HuH-7.5 (cell line): ENCODE data around the gene RTN4RL2.
A peak's percentile ranks its signal among the peaks of the same experiment; 100 is the strongest.

Source experiments
- DNase-seq: peaks from one replicate; pipeline ENCODE4 v3.0.0; 2011; ENCODE audit warnings: low spot score

RTN4RL2 gene

DNA sequence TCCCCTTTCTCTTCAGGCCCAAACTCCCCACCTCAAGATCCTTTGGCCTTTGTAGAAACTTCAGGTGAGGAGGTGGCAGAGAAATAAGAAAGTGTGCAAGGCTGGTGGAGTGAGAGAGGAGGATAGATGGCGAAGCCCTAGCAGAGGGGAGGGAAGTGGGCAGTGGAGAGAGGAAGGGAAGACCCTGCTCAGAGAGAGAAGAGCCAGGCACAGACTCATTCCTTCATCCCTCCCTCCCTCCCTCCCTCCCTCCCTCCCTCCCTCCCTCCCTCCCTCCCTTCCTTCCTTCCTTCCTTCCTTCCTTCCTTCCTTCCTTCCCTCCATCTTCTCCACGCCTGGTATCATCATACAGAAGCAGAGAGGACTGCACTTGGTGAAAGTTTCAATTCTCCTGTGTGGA lies 21.0 kb downstream of the RTN4RL2 start:
- DNase-seq, result no peak

DNA sequence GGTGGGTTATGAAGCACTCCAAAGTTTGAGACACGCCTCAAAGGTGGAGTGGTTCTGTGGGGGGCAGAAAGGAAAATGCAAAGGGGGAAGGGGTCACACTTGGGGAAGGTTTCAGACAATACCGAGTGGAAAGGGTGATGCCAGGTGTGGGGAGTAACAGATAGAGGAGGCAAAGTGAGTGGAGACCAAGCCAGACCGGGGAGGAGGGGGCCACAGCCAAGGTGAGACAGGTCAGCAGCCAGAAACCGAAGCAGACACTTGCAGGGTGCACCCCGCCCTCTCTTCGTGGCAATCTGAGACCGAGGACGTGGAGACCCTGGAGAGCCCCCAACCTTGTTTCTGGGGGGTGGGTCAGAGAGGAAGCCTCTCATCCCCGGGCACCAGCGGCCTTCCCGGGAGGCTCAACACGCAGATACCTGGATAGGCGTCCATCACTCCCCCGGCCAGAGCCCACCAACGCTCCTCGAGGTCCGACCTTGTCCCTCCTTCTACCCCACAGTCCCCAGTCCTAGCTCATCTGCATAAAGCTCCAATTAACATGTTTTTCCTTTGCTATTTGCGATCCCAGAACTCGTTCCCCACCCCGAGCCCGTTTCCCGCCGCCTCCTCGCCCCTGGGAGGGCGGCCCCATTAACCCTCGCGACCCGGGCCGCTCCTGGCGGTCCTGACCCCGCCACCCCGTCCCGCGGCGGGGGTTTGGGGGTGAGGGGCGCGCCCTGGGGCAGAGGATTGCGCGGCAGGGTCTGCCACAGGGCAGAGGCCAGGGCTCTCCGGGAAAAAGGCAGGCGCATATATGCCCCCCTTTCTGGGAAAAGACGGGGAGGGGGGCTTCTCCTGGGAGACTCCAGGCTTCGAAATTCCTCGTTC lies 21.8 kb downstream of the RTN4RL2 start:
- DNase-seq, result peak; percentile 64

DNA sequence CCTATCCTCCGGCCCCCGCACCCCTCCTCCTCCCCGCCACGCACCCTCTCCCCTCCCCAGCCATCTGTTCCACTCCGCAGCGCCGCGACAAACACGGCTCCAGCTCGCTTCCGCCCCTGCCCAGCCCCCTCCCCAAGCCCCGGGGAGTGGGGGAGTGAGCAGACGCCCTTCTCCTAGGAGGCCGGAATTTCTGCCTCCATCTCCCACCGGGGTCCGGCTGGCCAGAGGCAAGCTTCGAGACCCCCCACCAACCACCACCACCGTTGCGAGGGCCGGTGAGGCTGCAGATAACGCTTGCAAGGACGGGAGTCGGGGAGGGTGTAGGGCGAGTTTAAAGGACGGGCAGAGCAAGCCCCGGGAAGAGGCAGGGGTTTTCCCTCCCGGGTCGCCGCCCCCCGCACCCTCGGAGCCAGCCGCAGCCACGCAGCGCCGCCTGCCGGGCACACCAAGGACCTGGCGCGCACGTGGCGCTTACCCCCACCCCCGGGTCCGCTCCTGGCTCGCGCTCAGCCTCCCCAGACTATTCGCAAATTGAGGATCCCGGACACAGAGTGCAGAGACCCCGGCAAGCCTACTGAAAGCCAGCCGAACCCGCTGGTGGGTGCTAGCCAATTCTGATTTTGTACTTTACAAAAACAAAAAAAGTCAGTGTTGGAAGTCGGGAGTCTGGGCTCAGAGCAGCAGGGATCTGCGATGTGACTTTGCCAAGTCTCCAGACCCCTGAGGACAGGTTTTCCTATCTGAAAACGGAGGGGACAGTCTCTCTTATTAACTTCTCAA lies 22.6 kb downstream of the RTN4RL2 start:
- peak; percentile 99 for DNase-seq

DNA sequence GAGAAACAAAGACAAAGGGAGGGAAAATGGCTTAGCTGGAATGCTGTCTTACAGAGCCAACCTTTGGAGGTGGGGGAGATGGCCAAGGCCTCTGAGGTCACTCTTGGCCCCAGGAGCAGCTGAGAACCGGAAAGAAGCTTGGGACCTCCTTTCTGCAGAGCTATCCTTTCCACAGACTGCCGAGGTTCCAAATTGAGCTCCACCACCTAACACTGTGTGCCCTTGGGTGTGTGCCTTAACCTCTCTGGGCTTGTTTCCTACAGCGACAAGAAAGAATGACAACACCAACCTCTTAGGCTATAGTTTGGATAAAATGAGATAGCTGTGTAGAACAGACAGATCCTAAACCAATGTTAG lies 23.2 kb downstream of the RTN4RL2 start:
- DNase-seq, result peak; percentile 58

DNA sequence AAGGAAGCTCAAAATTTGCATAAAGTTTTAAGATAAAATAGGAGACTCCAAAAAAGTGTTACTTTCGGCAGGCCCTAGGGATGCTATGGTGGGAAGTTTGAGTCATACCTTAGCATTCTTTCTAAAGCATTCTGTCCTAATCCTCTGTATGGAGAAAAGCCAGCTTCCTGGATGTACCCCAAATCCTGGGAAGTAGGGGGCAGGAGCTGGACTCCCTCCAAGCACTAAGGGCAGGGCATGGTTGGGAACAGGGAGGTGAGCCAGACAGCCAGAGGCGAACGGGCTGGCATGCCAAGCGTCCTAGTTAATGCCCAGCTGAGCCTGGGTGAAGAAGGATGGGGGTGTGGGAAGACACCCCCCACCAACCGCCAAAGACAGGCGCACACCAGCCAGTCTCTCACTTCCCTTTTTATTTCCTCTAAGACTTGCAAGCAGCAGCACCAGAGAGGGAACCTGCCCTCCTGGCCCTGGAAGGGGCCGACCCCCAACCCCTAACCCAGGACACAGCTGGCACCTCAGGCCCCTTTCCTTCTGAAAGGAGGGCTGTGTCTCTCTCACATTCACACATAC lies 23.9 kb downstream of the RTN4RL2 start:
- DNase-seq, result no peak

DNA sequence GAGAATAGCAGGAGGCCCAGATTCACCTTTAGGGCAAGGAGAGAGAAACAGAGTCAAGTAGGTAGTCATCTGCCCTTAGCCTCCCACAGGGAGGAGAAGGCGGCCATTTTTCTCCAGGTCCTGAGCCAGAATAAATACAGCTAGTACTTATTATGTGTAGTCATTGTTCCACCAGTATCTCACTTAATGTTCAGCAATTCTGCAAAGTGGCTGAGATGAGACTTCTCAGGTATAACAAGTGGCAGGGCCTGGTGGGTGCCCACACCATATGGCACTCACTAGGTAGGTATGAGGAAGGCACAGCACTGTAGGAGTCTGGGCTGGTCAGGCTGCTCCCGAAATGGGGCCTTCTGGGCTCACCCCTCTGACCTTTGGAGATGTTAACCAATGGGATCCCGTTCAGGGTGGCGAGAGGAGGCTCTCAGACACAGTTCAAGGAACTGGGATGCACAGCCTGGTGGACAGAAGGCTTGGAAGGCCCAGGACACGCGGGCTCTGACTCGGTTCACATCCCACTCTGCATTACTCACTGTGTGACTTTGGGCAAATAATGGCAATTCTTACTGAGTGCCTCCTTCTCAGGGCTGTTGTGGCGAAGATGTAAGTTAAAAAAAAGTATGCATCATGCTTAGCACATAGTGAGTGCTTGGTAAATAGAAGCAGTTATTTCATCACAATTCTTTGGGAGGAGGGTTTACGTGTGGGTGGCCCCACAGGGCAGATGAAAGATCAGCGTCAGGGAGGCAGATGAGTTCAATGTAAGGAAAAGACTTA lies 25.1 kb downstream of the RTN4RL2 start:
- DNase-seq, result no peak

DNA sequence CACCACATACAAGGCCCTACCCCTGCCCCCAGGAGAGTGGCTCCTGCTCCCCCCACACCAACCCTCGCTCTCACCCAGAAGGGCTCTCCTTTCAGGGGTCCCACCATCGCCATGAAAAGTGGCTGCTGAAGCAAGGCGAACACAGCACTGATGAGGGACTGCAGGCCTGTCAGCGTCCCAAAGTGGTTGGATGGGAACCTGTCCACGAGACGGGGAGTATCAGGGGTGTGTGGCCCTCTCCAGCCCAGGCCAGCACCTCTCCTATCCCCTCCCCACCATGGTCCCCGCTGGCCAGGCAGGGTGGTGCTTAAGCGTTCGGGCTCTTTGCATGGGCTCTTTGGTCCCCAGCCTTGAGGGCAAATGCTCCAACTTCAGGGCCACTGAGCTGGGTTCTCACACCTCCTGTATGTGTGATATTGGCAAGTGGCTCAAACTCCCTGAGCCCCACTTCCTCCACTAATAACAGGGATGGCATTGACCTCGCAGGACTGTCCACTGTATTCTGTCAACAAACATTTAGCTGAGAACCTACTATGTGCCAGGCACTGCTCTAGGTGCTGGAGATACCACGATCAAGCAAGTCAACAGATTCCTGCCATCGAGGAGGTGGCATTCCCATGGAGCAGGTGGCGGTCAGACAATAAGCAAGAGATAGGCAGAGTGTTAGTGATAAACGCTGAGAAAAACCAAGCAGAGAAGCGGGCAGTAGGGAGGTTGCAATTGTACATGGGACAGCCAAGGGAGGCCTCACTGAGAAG lies 26.9 kb downstream of the RTN4RL2 start:
- no peak for DNase-seq

DNA sequence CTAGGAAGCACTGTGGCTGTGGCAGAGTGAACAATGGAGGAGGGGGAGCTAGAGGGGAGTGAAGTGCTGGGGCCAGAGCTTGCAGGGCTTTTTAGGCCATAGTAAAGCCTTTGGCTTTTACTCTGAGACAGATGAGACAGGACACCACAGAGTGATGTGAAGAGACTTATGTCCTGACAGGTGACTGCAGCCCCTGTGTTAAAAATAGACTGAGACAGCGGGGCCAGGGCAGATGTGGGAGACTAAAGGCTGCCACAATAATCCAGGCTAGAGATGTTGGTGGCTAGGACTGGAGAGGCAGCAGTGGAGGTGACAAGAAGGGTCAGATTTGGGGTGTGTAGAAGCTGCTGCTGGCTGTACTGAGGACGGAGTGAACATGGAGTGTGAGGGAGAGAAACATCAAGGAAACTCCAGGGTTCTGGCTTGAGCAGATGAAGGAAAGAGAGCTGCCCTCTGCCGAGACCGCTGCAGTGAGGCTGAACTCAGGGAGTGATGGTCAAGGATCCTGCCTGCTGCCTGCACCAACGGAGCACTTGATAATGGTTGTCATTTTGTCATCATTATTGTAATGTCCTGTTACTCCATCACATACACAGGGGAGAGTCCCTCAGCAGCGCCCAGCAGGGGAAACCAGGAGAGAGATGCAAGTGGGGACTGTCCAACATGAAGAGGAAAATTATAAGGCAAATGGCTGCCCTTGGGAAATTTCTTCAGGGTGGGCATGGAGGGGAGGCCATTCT lies 27.8 kb downstream of the RTN4RL2 start:
- DNase-seq, result no peak

DNA sequence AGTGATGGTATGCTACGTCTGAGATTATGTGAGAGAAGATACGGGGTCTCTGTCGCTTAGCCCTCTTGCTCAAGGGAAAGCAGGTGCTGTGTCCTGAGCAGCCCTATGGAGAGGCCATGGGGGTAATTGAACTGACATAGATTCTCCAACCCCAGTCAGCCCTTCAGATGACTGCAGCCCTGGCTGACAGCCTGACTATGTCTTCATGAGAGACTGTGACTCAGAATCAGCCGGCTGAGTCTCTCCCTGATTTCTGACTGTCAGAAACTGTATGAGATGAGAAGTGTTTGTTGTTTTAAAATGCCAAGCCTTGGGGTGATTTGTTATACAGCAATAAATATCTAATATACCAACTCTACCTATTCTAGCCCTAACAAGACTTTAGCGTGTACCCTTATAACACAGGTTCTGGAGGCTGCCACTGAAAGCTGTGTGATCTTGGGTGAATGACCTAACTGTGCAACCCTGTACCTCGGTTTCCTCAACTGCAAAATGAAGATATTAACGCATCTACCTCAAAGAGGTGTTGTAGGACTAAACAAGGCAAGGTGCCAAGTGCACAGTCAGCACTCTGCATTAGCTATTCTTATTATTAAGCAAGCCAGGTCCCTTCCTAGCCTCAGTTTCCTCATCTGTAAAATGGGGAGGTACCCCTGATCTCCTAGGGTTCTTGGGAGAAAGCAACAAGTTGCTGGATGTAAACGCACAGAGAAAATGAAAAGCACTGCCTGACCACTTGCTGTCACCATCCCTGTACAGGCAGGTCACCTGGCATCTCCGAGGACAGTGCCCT lies 30.3 kb downstream of the RTN4RL2 start:
- no peak for DNase-seq

DNA sequence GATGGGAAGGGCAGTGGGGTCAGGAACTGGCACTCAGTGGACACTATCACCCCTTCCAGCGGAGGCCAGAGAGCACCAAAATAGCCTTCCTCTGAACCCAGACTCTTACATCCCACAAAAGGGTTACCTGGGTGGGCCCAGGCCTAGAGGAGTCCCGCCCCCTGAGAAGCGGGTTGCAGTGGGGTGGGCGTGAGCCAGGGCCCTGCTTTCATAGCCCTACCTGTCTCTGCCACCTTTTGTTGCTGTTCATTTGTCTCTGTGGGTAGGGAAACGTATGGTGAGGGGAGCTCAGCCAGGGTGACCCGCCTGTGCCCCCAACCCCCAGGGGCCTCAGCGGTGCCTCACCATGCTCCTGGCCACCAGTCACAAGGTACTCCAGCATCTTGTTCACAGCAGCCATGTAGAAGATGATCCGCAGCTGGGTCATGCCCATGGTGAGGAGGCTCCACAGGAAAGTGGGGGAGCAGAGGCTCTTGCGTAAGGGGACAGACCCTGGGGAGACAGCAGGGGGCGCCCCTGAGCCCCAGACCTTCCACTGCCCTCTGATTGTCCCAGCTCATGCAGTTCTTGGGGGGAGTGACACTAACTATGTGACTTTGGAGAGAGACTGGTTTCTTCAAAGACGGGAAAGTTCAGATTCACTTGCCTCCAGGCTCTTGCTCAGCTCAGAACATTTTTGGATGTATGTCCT lies 31.2 kb downstream of the RTN4RL2 start:
- DNase-seq, result no peak

DNA sequence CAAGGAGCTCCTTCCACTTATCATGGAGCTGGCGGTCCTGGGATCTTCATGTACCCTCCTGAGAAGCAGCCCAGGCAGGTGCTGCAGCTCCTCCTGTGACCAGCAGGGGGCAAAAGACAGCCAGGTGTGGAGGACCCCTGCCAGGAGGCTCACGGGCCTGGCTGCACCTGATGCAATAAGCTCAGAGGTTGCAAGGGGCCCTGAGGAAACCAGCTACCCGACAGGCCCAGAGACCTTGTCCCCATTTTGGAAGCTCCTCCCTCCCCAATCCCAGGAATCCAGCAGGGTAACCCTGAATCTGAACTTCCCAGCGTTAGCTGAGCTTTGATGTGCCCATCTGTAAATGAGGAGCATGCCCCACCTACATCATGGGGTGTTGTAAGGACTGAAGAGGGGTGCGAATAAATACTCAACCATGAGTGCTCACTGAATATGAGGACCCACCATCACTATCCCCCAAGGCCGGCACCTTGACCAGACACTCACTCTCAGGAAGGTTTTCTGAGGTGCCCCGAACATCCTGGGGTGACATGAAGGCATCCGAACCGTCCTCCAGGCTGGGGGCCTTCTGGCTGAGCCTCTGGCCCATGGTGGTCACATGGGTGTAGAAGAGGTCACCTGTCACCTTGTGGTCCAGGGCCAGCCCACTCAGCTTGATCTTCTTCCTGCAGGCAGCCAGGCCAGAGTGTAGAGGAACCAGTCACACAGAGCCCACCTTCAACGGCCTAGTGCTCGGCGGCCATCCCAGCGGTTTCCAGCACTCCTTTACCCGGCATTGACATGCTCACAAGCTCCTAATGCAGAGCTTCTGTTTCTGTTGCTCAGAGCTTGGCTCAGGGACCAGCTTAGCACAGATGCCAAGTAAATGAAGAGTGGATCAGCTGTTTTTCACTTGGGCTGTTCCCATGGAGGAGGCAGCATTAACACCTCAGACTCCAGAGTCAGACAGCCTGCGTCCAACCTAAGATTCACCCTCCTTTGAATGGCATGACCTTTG lies 33.5 kb downstream of the RTN4RL2 start:
- DNase-seq, result peak; percentile 95

DNA sequence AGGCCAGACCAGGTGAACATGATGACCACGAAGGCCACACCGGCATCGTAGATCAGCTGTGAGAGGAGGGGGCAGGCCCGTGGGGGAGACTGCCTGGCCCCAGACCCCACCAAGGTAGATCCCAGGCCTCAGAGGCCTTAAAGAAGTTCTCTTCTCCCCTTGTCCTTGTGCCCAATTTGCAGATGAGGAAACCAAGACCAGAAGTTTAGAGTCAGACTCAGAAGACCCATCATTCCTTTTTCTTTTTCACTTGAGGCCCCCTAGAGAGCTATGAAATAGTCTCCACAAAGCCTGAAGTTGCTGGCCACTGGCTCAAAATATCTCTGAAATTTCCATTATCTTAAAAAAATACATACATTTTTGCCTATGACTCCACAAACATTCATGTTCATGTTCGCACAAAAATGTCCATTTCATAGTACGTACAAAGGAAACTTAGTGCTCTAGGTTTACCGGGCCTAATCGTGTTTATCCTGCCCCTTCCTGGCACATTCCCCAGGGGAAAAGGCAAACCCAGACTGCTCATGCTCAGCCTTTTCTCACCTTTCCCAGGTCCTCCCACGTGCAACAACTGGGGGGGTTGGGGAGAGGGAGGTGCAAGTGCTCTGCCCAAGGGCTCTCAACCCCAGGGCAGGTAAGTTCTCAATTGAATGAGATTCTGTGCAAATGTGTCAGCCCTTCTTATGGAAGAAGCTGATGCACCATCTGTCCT lies 35.9 kb downstream of the RTN4RL2 start:
- no peak for DNase-seq

DNA sequence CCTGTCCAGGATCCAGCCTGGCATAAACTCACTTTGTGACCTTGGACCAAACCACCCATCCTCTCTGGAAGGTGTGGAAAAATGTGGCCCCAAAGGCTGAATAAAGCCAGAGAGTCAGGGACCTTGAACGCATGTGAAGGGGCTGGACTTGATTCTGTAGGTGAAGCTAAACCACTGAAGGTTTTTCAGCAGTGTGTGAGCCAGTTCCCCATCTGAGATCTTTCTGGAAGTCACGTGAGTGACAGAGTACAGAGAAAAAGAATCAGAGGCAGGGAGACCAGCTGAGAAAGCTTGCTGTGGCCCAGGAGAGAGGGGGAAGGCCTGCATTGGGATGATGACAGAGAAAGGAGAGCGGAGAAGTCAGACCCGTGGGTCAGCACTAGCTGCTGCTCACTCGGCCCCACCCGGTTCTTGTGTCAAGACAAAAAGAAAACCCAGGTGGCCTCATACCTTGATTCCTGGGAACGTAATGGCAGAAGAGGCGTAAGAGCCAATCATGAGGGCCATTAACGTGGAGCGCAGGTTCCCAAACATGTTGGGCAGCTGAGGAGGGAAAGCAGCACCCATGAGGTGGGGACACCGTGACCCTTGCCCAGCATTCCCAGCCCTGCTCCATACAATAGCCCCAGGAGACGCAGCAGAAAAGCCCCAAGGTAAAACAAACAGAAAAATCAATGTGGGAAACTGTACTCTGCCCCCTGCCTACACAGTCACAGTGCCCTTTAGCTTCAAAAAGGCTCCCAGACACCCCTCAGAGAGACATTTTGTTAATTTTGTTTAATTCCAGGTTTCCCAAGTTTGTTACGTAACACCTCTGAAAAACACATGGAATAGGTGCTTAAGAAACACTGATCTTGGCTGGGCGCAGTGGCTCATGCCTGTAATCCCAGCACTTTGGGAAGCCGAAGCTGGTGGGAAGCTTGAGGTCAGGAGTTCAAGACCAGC lies 37.2 kb downstream of the RTN4RL2 start:
- peak; percentile 99 for DNase-seq

DNA sequence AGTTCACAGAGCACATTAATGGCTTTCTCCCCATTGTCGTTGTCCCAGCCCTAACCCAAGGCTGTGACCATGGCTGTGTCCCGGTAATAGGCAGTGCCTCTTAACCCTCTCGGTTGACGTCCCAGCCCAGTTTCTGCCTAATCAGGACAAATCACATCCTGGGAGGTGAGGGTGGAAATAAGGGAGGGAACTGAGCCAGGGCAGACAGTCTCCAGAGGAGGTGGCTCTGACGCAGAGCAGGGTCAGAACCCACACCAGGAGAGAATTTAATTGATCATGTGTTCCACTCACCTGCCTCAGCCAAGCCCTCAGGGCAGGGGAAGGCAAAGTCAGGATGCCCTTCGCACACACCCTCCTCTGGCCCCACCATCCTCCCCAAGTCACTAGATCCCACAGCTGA lies 38.2 kb downstream of the RTN4RL2 start:
- DNase-seq, result no peak

DNA sequence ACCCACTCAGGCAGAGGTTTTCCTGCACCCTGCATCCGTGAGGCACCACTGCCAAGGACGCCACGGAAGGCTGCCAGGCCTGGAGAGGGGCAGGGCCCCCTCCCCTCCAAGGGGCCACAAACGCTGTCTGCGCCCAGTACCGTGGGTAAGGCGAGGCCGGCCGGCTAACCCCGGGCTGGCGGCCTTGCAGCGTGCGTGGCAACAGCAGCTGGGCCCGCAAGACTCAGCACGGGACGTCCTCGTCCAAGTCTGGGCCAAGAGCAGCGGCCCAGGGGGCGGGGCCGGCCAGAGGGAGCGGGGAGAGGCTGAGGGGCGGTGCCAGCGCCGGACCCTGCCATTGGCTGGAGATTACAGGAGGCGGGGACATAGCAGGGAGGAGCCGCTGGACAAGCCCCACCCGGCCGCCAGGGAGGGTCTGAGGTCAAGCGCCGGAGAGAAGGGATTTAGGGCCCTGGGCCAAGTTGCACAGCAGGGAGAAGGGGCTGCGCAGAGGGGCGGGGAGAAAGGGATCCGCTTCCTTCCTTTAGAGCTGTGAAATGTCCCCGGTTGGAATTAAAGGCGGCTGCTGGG lies 39.2 kb downstream of the RTN4RL2 start:
- peak; percentile 100 for DNase-seq

DNA sequence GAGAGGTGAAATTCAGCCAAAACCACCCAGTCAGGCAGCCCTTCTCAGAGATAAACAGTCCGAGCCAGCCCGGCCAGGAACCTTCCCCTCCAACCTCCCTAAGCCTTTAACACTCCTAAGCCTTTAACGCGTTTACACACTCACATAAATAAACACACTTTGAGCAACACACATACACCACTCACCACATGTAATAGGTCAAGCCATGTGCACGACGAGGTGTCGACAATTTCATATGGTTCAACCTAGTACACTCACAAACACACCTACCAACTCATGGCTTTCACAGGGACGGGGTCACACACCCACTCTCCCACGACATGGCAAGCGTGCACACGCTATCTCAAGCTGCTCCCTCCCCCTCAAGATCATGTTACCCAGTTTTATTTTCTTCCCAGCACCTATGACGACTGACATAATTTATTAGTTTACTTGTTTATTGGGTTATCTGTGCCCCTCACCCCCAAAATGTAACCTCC lies 39.7 kb downstream of the RTN4RL2 start:
- DNase-seq, result no peak
